IMR-90 (cell line): ENCODE results near the gene NDUFA7. TPM values are rescaled to one million over a fixed set of nuclear protein-coding genes. Genes with fewer than 3 reads are reported as not detected.
A peak's percentile ranks its signal among the peaks of the same experiment; 100 is the strongest.

Experiments used
- ATAC-seq: fragments of 200-7000 bp; cut with Tn5 transposase; 2 replicates; pipeline ENCODE4 v1.9.1; 2020; ENCODE audit warnings: low read depth, mild to moderate bottlenecking, moderate library complexity
- BruUV-seq: library from RNA; stranded (reverse); fragments of 400-500 nt; replicated peaks from 2 replicates; lab custom pipeline; 2021; lab: Mats Ljungman, UMichigan
- CTCF ChIA-PET: fragments of 300-600 bp; formaldehyde crosslinking; extraction: SDS; loops from one replicate; lab custom pipeline; 2021; ENCODE audit warnings: antibody characterized with exemption; lab: Yijun Ruan, JAX
- POLR2A ChIA-PET: fragments of 300-600 bp; sonication (Branson Sonifier 250); formaldehyde crosslinking; loops from one replicate; lab custom pipeline; 2022; ENCODE audit warnings: antibody characterized with exemption; ENCODE audit not compliant: unreplicated experiment; lab: Charles Lee
- DNase-seq: peaks from one replicate; pipeline ENCODE4 v3.0.0; 2013
- H2AFZ ChIP-seq: replicated peaks from 2 replicates; pipeline ENCODE3; 2013; ENCODE audit warnings: low read length, mild to moderate bottlenecking; ENCODE audit not compliant: poor library complexity
- H2AK5ac ChIP-seq: 2 replicates; pipeline ENCODE4 v1.6.1; 2013; ENCODE audit warnings: low read depth, low read length, inconsistent platforms
- H2AK9ac ChIP-seq: replicated peaks from 2 replicates; pipeline ENCODE3; 2013; ENCODE audit warnings: mild to moderate bottlenecking, low read depth, low read length, moderate library complexity; ENCODE audit not compliant: poor library complexity
- H2BK120ac ChIP-seq: 2 replicates; pipeline ENCODE4 v1.6.1; 2013; ENCODE audit warnings: low read depth, low read length, inconsistent platforms
- H2BK15ac ChIP-seq: 3 replicates; pipeline ENCODE4 v1.6.1; 2013; ENCODE audit warnings: low read depth, low read length, inconsistent platforms
- H2BK20ac ChIP-seq: 2 replicates; pipeline ENCODE4 v1.6.1; 2013; ENCODE audit warnings: low read depth, mild to moderate bottlenecking, inconsistent platforms, low read length, moderate library complexity
- H2BK5ac ChIP-seq: 2 replicates; pipeline ENCODE4 v1.6.1; 2013; ENCODE audit warnings: mild to moderate bottlenecking, low read depth, low read length, inconsistent platforms; ENCODE audit not compliant: poor library complexity, severe bottlenecking
- H3K14ac ChIP-seq: replicated peaks from 2 replicates; pipeline ENCODE4 v1.6.1; 2013; ENCODE audit warnings: low read depth, low read length, inconsistent platforms
- H3K18ac ChIP-seq: 2 replicates; pipeline ENCODE4 v1.6.1; 2013; ENCODE audit warnings: low read depth, low read length, control low read depth
- H3K23ac ChIP-seq: 2 replicates; pipeline ENCODE4 v1.6.1; 2013; ENCODE audit warnings: low read depth, low read length, inconsistent platforms
- H3K27ac ChIP-seq: 2 replicates; pipeline ENCODE4 v1.5.1; 2013; ENCODE audit warnings: mild to moderate bottlenecking, control low read depth, low read length; ENCODE audit not compliant: insufficient read depth
- H3K27me3 ChIP-seq: 2 replicates; pipeline ENCODE4 v1.6.1; 2013; ENCODE audit warnings: low read length; ENCODE audit not compliant: control insufficient read depth, insufficient read depth
- H3K36me3 ChIP-seq: 2 replicates; pipeline ENCODE4 v1.6.1; 2013; ENCODE audit warnings: low read length, mixed read lengths; ENCODE audit not compliant: control insufficient read depth, insufficient read depth
- H3K4ac ChIP-seq: 2 replicates; pipeline ENCODE4 v1.6.1; 2013; ENCODE audit warnings: low read depth, low read length, inconsistent platforms
- H3K4me1 ChIP-seq: 2 replicates; pipeline ENCODE4 v1.6.1; 2013; ENCODE audit warnings: low read length, mixed read lengths; ENCODE audit not compliant: control insufficient read depth, insufficient read depth
- H3K4me2 ChIP-seq: 2 replicates; pipeline ENCODE4 v1.6.1; 2013; ENCODE audit warnings: low read depth, mild to moderate bottlenecking, control low read depth, low read length, moderate library complexity
- H3K4me3 ChIP-seq: 2 replicates; pipeline ENCODE4 v1.5.1; 2013; ENCODE audit warnings: low read depth, mild to moderate bottlenecking, control low read depth, low read length, moderate library complexity; ENCODE audit not compliant: insufficient read depth
- H3K56ac ChIP-seq: 2 replicates; pipeline ENCODE4 v1.6.1; 2013; ENCODE audit warnings: low read length, inconsistent platforms; ENCODE audit not compliant: insufficient read depth; ENCODE audit errors: extremely low read depth
- H3K79me1 ChIP-seq, 2 experiments: 2 replicates each; pipeline ENCODE4 v1.6.1; 2013; ENCODE audit warnings: low read length in 2 of 2, inconsistent platforms in 1 of 2, low read depth in 1 of 2
- H3K9ac ChIP-seq: 2 replicates; pipeline ENCODE4 v1.6.1; 2013; ENCODE audit warnings: low read depth, low read length, control low read depth
- H3K9me1 ChIP-seq: 2 replicates; pipeline ENCODE4 v1.6.1; 2013; ENCODE audit warnings: low read length, inconsistent platforms; ENCODE audit not compliant: insufficient read depth
- H3K9me3 ChIP-seq: 2 replicates; pipeline ENCODE4 v1.6.1; 2013; ENCODE audit warnings: low read length; ENCODE audit not compliant: control insufficient read depth, insufficient read depth
- H4K20me1 ChIP-seq: 2 replicates; pipeline ENCODE4 v1.6.1; 2013; ENCODE audit warnings: low read length, inconsistent platforms; ENCODE audit not compliant: insufficient read depth
- H4K5ac ChIP-seq: 2 replicates; pipeline ENCODE4 v1.6.1; 2013; ENCODE audit warnings: mild to moderate bottlenecking, low read depth, low read length, control low read depth
- H4K8ac ChIP-seq, 2 experiments: 2 replicates each; pipeline ENCODE4 v1.6.1; 2013; ENCODE audit warnings: low read depth in 2 of 2, low read length in 2 of 2, control low read depth in 1 of 2, inconsistent platforms in 1 of 2
- H4K91ac ChIP-seq: 2 replicates; pipeline ENCODE4 v1.6.1; 2013; ENCODE audit warnings: low read depth, low read length, inconsistent platforms; ENCODE audit not compliant: insufficient read depth
- BHLHE40 ChIP-seq: fragments of 150-350 bp; IDR thresholded peaks from 2 replicates; pipeline ENCODE4 v1.6.1; 2016; ENCODE audit warnings: mild to moderate bottlenecking, low read depth, low read length
- CEBPB ChIP-seq: IDR thresholded peaks from 2 replicates; pipeline ENCODE4 v1.6.1; 2012; ENCODE audit warnings: low read depth, low read length, improper control_type of control experiment
- CHD1 ChIP-seq: IDR thresholded peaks from 2 replicates; pipeline ENCODE4 v1.6.1; 2012; ENCODE audit warnings: low read depth, low read length, improper control_type of control experiment
- FOS ChIP-seq: fragments of 150-350 bp; IDR thresholded peaks from 2 replicates; pipeline ENCODE4 v1.6.1; 2016; ENCODE audit warnings: low read depth, low read length
- MAFK ChIP-seq: IDR thresholded peaks from 2 replicates; pipeline ENCODE4 v1.6.1; 2012; ENCODE audit warnings: low read depth, low read length, improper control_type of control experiment
- MAZ ChIP-seq: IDR thresholded peaks from 2 replicates; pipeline ENCODE4 v1.6.1; 2012; ENCODE audit warnings: low read depth, mild to moderate bottlenecking, low read length, improper control_type of control experiment, moderate library complexity, borderline replicate concordance
- MXI1 ChIP-seq: IDR thresholded peaks from 2 replicates; pipeline ENCODE4 v1.6.1; 2012; ENCODE audit warnings: low read depth, mild to moderate bottlenecking, low read length, moderate library complexity, borderline replicate concordance
- POLR2A ChIP-seq: IDR thresholded peaks from 2 replicates; pipeline ENCODE4 v1.6.1; 2012; ENCODE audit warnings: mild to moderate bottlenecking, low read depth, low read length
- RAD21 ChIP-seq: IDR thresholded peaks from 2 replicates; pipeline ENCODE4 v1.6.1; 2012; ENCODE audit warnings: low read length, improper control_type of control experiment
- RCOR1 ChIP-seq: IDR thresholded peaks from 2 replicates; pipeline ENCODE4 v1.6.1; 2012; ENCODE audit warnings: mild to moderate bottlenecking, low read length, improper control_type of control experiment; ENCODE audit not compliant: insufficient replicate concordance
- SMC3 ChIP-seq: fragments of 150-350 bp; IDR thresholded peaks from 2 replicates; pipeline ENCODE4 v1.6.1; 2016; ENCODE audit warnings: low read depth, mild to moderate bottlenecking, antibody characterized with exemption, low read length, moderate library complexity
- USF2 ChIP-seq: fragments of 150-350 bp; IDR thresholded peaks from 2 replicates; pipeline ENCODE4 v1.6.1; 2017; ENCODE audit warnings: mild to moderate bottlenecking, antibody characterized with exemption, low read length, low read depth
- WGBS, 2 experiments: methylation state at CpG; one replicate each; pipeline versions ENCODE4 v1.1.5 to v1.1.7; 2013; ENCODE audit warnings: missing lambda C conversion rate in 2 of 2; ENCODE audit not compliant: insufficient read length in 1 of 2; ENCODE audit errors: extremely low coverage in 2 of 2; 5-methylcytosine and 5-hydroxymethylcytosine counted together
- dilution Hi-C: fragments of 300-500 bp; cut with HindIII; formaldehyde crosslinking; loops from one replicate; pipeline ENCODE4 v1.14.3; 2018; ENCODE audit warnings: low sequenced_read_pairs; ENCODE audit not compliant: unreplicated experiment
- in situ Hi-C: fragments of 300-500 bp; cut with MboI; formaldehyde crosslinking; loops from 3 replicates; pipeline ENCODE4 v1.14.3; 2019; ENCODE audit warnings: low sequenced_read_pairs, inconsistent platforms, mixed read lengths
- intact Hi-C: fragments of 100-400 bp; cut with micrococcal nuclease; formaldehyde crosslinking; loops from 2 replicates; pipeline ENCODE4 v1.10.0; 2022
- polyA plus RNA-seq, 3 experiments: library from polyadenylated mRNA; depleted of rRNA; stranded (reverse); fragments of >200 nt; gene quantifications; 2 replicates each; pipeline ENCODE4 v1.2.3, GENCODE V29; 2012; ENCODE audit warnings: low replicate concordance in 1 of 3
- total RNA-seq: library from RNA; depleted of rRNA; stranded (reverse); fragments of >200 nt; gene quantifications from 2 replicates; pipeline ENCODE4 v1.2.3, GENCODE V29; 2012

NDUFA7 gene
- total and polyA plus RNA-seq, 2 of the 4 experiments (the other 2 are of a cell fraction): 20.6 to 50.7 TPM

GRCh38 chr19:8363803-8364771 lies 42.9 kb upstream of the NDUFA7 start, which contains the start of gene ANGPTL4 (continued):
- TF ChIP-seq CEBPB: no peak

GRCh38 chr19:8361921-8362793 lies 41.0 kb upstream of the NDUFA7 start:
- peaks cover 7% of the 10 kb centered on the region; the same call in 1 of the 2 replicates for H3K9me1 ChIP-seq
- H3K4me3 ChIP-seq: no peak overlapping the region
- peak overlapping the region; percentile 46 for H3K27ac ChIP-seq
- 0% methylated on average over 2 of the region's 12 CpGs; no CpG with 5 or more reads in 1 of the 2 experiments for WGBS, 2 experiments
- peak overlapping the region; percentile 24; the same call in 1 of the 2 replicates for H3K9ac ChIP-seq
- peak overlapping the region; percentile 70; the same call in 1 of the 2 replicates for H3K23ac ChIP-seq
- H2BK20ac ChIP-seq: peak overlapping the region; percentile 96
- peak overlapping the region; percentile 18; the same call in 1 of the 2 replicates for H4K5ac ChIP-seq
- peak overlapping the region; percentile 92 for H2BK15ac ChIP-seq
- H3K56ac ChIP-seq: peak overlapping the region; percentile 28; the same call in 1 of the 2 replicates
- peak overlapping the region; percentile 63 for H2AFZ ChIP-seq
- peak overlapping the region; percentile 83 for H4K91ac ChIP-seq
- H3K27me3 ChIP-seq: no peaks in the 10 kb centered on the region
- in situ Hi-C loops: no loop called here
- no peaks in the 10 kb centered on the region for H3K36me3 ChIP-seq
- POLR2A ChIA-PET: no interaction called here
- peak; percentile 99 for DNase-seq
- H3K14ac ChIP-seq: peak overlapping the region; percentile 74
- no TSS peak for BruUV-seq
- no peaks in the 10 kb centered on the region for H3K9me3 ChIP-seq
- dilution Hi-C loops: no loop called here
- peaks cover 17% of the 10 kb centered on the region for H3K4me1 ChIP-seq
- CTCF ChIA-PET: no interaction called here
- peak overlapping the region; percentile 11 for H3K18ac ChIP-seq
- ATAC-seq: peak; percentile 71
- H2AK9ac ChIP-seq: peak overlapping the region; percentile 8
- H4K8ac ChIP-seq: peak overlapping the region; percentile 63 to 68
- peak overlapping the region; percentile 81 for H2BK120ac ChIP-seq
- peak overlapping the region; percentile 87 for H3K4ac ChIP-seq
- H3K4me2 ChIP-seq: peak overlapping the region; percentile 29
- peaks cover 12% of the 10 kb centered on the region for H4K20me1 ChIP-seq
- peak overlapping the region; percentile 96 for H2AK5ac ChIP-seq
- peak overlapping the region; percentile 70 for H2BK5ac ChIP-seq
- intact Hi-C loops: no loop called here
- peaks cover 0 to 19% of the 10 kb centered on the region in 2 experiments; a peak in 1 of 4 replicates for H3K79me1 ChIP-seq
- no peak; the same call in 1 of the 2 replicates for TF ChIP-seq USF2
- TF ChIP-seq MXI1: 0 out of 2 replicates have a peak, but pooled peaks have one; percentile 43
- peak; percentile 60; the same call in 1 of the 2 replicates for TF ChIP-seq BHLHE40
- peak; percentile 43 for TF ChIP-seq CEBPB
- TF ChIP-seq SMC3: peak; percentile 6; the same call in 1 of the 2 replicates
- TF ChIP-seq POLR2A: 0 out of 2 replicates have a peak, but pooled peaks have one; percentile 35
- peak; percentile 74 for TF ChIP-seq RCOR1
- no peak for TF ChIP-seq RAD21
- peak; percentile 62; the same call in 1 of the 2 replicates for TF ChIP-seq MAFK
- peak; percentile 92 for TF ChIP-seq MAZ
- TF ChIP-seq CHD1: no peak
- TF ChIP-seq FOS: peak; percentile 80
